Stimulated activated CD4-positive, alpha-beta T cell treated with anti-CD3 and anti-CD28 coated beads, Interleukin-4, amount 100 ng/mL, for 1 hour (primary cell): ENCODE measurements around the gene ACO2.

Experiments used
- DNase-seq: peaks from one replicate; pipeline ENCODE4 v3.0.0-alpha.2; 2020

ACO2 gene

DNA sequence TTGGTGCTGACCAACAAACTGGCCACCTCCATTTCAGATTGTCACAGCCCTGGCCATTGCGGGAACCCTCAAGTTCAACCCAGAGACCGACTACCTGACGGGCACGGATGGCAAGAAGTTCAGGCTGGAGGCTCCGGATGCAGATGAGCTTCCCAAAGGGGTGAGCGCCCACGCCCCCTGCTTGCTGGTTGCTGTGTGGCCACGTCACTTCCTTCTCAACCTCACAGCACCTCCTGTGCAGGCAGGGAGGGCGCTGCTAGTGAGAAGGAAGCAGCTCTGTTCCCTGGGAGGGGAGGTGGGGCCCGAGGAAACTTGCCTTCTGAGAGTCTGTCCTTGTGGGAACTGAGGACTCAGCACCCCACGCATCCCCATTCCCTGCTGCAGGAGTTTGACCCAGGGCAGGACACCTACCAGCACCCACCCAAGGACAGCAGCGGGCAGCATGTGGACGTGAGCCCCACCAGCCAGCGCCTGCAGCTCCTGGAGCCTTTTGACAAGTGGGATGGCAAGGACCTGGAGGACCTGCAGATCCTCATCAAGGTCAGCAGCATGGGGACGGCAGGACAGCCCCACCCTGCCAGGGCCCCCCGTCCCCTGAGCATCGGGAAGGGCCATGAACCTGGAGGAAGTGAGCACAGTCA is 56.0 kb downstream of the ACO2 start:
- peak; percentile 65 for DNase-seq

DNA sequence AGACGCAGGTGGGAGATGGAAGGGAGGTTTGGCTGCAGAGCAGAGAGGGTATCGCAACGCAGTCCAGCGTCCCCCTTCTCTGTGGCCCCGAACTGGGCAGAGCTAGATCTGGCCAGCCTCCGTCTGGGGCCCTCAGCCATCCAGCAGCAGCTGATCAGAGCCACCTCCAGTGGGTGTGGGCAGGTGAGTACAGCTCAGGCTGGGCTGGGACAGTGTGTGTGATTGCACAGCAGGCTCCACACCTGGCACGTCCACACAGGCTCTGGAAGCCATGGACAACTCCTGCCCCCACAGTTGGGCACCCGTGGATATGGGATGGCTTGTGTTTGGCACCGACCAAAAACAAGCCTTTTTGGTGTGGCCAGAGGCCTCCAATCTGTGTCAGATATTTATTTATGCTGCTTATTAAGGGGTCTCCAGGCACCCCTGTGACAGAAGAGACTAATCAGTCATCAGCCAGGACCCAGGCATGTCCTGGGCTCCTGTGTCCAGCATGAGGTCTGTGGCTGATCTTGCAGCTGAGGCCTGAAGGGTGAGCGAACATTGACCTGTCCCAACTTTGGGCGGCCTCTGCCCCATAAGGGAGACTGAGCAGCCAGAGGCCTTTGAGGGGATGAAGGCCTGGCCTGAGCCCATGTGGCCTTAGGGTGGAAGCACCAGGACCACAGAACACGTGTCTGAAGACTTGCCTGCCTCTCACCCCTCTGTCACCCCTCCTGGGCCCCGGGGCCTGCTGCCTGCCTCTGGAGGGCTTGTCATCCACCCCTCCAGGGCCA is 56.7 kb downstream of the ACO2 start:
- no peak for DNase-seq

DNA sequence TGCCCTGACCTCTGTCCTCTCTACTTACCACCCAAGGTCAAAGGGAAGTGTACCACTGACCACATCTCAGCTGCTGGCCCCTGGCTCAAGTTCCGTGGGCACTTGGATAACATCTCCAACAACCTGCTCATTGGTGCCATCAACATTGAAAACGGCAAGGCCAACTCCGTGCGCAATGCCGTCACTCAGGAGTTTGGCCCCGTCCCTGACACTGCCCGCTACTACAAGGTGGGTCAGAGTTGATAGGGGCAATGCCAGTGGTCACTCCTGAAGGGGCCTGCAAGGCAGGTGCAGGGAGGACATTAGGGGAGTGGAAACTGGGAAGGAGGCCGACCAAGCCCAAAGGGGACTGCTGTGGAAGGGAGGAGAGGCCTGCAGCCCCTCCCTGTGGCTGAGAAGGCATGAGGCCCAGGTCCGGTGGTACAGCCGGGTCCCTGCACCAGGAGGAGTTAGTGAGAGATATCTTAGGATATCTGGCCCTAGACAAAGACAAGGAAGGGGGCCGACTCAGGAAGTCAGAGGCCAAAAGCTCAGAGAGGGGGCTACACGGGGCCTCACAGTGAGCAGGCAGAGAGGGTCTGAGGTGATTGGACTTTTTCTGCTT is 57.4 kb downstream of the ACO2 start:
- no peak for DNase-seq

DNA sequence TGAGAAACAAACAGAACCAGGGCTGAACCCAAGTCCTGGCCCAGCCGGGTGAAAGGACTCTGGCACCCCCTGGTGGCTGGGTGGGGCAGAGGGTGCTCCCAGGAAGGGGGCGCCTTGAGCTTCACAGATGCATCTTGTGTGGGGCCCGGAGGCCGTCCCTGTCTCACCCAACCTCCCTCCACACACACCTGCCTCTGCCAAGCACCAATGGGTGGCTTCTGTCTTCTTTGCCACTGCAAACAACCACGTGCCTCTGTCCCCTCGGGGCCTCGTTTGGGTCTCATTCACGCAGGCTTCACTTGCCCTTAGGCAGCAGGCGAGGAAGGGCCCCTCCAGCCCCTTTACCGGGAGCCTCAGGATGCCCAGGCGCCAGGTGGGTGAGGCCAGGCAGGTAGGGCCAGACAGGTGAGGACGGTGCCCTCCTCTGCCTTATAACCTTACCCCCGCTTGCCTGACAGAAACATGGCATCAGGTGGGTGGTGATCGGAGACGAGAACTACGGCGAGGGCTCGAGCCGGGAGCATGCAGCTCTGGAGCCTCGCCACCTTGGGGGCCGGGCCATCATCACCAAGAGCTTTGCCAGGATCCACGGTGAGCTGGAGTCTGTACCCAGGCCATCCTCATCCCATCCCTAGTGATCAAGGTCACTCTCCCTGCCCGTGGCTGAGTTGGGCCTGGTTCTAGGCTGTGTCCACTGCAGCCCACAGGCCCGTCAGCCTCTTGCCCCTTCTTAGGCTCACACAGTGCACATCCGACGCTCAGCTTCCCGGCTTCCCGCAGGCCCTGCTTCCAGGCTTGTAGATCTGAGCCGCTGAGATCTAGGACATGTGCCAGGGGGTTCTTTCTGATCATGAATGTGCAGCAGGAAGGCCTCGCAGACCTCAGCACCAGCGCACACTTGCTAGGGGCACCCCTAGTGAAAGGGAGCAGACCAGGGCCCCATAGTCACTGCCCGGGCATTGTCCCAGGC is 58.2 kb downstream of the ACO2 start:
- DNase-seq, result peak; percentile 72

DNA sequence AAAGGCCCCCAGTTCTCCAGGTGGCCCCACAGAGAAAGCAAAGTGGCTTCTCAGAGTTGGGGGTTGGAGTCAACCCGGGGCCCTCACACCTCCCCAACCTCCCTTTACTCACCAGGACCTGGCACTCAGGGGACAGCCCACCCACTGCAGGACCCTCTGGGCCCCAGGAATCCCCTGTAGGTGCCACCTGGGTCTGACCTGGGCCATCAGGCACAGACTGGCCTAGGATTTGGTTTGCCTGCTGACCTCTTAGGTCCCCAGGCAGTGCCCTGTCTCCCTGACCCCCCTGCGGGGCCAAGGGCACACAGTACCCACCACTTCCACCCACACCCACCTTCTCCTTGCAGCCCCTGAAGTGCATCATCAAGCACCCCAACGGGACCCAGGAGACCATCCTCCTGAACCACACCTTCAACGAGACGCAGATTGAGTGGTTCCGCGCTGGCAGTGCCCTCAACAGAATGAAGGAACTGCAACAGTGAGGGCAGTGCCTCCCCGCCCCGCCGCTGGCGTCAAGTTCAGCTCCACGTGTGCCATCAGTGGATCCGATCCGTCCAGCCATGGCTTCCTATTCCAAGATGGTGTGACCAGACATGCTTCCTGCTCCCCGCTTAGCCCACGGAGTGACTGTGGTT is 59.3 kb downstream of the ACO2 start:
- DNase-seq, result no peak

DNA sequence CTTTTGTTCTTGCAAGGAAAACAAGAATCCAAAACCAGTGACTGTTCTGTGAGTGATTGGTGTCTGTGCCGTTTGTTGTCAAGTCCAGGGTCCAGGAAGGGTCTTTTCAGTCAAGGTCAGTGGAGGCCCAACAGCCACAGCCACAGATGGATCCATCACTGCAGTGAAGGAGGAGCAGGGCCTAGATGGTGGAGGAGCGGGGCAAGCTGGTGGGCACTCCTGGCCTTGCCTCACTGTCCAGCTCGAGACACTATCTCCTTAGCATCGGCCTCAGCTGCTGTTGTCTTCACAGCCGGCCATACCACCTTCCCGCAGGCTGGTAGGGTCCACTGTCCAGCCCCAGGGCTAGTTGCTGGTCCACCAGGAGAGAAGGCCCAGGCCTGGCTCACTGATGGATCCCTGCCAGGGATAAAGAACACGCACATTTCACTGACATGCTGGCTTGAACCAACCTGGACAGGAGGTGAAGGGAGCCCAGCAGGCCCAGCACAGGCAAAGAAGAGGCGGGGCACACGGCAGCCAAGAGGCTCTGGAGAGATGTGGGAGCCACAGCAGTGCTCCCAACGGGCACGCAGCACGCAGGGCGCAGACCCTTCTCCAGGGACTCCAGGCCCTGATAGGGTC is 60.1 kb downstream of the ACO2 start:
- DNase-seq, result no peak

DNA sequence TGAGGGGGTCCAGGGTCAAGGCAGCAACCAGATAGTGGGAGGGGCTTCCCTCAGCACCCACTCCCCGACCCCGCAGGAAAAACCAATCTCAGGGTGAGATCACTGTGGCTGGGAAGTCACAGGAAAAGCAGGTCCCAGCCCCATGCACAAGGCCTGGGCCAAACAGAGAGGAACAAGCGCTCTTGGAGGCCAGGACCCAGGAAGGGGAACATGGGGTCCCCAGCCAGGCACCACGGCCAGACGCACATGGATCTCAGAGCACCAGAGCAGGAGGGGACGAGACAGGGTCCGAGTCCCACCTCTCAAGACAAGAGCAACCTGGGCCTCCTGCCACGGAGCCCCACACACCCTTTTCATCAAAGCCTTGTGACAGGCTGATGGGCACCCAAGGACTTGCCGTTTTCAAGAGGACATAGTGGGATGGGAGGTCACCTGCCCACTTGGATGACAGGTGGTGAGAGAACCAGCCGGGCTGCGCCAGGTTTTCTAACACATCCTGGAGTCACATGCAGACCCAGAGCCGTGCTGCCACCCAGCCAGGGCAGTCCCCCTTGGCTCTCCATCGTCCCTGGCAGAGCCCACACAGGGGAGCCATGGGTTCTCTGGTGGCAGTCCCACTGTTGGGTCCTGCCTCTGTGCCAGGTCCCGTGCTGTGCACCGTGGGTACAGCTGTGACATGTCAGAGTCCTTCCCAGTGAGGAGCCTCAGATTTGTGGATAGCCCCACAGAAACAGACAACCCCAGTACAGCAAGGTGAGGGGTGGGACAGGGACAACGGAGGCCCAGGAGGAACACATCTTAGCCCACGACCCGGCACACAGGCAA is 62.2 kb downstream of the ACO2 start:
- DNase-seq, result no peak

DNA sequence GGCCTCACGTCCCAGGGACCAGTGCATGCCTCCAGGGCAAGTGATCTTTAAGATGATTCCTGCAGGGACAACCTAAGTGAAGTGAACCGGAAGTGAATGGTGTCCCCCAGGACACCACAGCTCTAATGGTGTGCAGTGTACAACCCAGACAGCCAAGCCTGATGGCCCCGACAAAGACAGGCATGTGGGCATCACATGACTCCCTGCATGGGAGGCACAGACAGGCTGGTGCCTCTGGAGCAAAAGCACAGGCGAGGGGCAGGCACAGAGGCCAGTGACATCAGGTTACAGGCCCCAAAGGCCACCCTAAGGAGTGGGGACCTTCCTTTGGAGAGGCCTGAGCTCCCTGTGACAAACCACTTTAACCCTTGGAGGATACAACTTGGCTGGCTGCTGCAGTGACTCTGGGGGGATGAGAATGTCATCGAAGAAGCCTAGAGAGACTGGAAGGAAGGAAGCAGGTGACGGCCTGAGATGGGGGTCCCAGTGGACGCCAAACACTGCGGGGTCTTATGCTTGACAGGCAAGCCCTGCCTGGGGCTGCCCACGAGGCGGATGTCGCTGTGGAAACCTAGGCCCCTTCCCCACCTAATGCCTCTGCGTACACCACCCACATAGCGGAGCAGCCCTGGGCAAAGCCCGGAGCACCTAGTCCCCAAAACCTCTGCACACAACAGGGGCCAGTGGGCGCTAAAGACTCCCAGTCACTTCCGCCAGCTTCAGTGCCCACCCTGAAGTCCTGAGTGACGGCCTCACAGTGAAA is 63.0 kb downstream of the ACO2 start:
- no peak for DNase-seq

DNA sequence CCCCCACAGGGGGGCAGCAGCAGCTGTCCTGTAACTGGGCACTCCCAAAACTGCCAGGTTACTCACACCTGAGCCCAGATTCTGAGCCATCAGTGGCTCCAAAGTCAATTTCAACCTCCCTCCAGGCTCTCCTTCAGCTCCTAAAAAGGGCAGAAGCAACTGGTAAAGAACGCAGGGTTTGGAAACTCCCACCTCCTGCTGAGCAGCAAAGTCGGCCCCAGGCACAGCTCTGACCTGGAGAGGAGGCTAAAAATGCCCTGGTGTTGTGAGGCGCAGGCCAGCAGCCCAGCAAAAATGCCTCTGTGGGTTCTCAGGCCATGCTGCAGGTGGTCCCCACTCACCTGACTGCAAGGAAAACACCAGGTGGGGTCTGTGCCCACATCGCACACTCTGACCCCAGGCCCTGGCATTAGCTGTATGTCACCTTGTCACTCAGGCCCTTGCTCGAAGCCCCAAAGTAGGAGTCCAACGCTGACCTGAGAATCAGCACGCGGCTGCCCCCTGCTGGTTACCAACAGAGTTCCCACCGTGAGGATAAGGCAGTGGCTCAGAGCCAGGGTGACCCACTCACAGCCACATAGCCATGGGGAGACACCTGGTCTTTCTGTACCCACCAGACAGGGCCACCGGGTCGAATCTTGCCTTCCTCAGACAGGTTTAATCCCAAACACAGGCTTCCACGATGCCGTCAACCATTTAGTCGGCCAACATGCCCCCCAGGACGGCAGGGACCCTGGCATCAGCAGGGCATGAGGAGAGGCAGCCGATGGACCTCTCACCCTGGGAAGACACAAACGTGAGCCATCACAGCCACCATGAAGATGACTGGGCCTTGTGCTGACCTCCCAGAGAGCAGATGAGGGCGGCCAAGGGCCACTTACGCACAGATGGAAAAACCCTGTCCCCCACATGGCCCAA is 64.2 kb downstream of the ACO2 start:
- DNase-seq, result peak; percentile 69

DNA sequence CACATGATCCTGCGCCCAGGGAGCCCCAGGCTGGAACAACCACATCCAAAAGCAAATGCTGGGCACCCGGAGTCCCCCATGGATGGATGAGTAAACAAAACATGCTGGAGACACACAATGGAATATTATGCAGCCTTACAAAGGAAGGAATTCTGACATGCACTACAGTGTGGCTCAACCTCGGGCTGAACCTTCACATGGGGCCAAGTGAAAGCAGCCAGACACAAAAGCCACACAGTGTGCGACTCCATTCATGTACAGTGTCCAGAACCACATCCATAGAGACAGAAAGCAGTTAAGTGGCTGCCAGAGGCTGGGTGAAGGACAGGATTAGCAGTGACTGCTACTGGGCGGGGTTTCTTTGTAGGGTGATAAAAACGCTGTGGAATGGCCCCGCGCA is 65.3 kb downstream of the ACO2 start:
- no peak for DNase-seq

DNA sequence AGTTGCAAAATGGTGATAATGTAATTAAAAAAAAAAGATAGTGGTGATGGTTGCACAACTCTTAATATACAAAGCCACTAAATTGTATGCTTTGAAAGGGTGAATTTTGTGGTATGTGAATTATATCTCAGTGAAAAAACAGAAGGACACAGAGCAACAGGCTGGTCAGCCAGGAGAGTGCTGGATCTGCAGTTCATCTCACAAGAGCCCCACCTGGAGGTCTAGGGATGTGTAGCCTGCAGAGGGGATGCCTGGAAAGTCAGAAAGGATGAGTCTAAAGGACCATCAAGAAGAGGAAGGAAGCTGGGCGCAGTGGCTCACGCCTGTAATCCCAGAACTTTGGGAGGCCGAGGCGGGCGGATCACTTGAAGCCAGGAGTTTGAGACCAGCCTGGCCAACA is 66.3 kb downstream of the ACO2 start:
- DNase-seq, result no peak

DNA sequence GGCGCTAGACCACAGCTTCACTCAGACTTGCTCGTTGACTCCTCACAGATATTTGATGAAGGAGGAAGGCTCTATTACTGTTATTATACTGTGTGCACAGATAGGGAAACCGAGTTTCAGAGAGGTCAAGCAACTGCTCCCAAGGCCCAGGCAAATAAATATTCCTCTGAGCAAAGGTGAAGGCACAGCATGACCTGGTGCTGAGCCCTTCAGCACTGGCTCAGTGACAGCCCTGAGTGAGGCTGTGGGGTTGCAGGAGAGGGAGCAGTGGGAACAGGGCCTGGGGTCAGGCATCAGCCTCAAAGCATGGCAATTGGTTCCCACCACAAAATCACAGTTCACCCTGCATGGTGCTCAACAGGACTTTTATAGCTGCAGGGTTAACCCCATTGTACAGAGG is 68.3 kb downstream of the ACO2 start:
- DNase-seq, result no peak

DNA sequence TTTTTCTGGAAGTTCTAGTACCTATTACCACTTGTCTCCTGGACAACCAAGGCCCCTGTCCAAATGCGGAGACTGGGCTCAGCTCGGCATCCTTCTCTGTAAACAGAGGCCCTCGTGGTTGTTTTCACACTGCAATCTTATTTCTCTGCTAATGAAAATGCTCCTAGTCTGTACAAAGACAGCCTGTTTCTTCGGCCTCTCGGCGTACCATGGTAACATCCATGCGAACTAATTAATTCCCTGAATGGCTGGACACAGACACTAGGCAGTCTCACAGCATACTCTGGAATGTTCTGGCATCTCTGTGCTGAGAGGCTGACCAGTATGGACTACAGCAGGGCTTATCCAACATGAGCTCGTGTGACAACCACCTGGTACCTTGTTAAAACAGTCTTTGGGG is 69.7 kb downstream of the ACO2 start:
- DNase-seq, result no peak

DNA sequence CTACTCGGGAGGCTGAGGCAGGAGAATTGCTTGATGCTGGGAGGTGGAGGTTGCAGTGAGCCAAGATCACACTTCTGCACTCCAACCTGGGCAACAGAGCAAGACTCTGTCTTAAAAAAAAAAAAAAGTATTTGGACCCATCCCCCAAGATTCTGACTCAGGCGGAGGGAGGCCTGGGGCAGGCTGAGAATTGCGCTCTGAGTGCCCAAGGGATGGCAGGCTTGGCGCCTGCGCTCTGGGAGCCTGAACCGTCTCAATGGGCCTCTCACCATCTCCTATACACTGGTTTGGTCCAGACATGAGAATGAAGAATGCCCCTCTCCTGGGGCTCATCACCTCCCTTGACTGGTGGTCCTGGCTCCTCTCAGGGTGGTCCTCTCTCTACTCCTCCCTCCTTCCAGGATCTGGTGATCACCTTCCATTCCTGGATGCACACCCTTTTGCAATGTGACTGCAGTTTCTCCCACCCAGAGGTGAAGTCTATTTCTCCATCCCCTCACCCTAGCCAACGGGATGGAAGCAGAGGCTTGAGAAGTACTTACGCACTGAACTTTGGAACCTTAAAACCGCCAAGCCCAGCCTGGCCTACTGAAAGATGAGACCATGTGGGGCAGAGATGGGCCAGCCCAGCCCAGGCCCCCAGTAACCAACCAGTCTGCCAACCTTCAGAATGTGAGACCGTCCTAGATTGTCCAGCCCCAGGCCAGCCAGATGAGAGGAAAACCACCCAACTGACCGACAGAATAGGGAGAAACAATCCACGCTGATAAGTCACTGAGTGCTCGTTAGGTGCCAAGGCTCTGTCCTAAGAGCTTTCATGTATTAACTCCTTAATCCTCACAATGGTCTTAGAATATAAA is 70.5 kb downstream of the ACO2 start:
- DNase-seq, result no peak

DNA sequence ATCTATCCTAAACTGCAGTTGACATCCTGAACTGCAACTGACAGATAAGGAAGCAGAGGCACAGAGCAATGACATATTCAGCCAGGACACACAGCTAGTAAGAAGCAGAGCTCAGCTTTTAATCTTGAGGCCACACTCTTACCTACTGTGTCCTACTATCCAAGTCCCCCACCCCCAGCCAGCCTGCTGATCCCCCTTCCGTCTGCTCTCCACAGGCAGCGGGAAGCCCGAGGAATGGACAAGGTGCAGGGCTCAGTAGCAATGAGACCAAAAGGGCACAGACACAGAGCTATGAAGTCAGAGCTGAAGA is 71.0 kb downstream of the ACO2 start:
- no peak for DNase-seq

DNA sequence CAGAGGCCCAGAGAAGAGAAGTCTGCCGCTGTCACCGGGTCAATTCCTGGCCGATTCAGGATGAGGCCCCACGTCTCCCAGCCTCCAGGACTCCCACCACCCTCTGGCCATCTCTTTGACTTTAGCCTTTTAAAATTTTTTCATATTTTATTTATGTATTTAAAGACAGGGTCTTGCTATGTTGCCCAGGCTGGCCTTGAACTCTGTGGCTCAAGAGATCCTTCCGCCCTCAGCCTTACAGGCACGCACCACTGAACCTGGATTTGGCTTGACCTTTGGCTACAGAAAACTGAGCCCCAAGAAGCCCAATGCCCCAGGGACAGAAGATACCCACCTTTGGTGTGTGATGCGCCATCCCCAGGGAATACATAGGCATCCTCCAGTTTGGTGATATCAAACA is 71.4 kb downstream of the ACO2 start:
- DNase-seq, result no peak

DNA sequence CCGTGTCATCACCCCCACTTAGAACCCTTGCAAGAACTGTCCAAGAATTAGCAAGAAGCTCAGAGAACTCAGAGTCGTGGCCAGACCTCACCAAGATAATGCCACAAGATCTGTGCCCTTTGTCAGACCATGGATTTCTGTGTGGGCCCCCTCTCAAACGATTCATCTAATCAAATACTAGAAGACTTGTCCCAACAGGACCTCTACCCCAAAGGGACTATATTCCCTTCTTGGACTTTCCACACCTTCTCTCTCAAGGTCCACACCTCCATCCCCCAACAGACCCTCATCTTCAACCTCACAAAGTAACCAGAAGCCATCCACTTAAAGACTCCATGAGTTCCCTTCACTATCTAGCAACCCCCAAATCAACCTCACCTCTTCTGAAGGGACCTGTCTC is 72.6 kb downstream of the ACO2 start:
- DNase-seq, result no peak

DNA sequence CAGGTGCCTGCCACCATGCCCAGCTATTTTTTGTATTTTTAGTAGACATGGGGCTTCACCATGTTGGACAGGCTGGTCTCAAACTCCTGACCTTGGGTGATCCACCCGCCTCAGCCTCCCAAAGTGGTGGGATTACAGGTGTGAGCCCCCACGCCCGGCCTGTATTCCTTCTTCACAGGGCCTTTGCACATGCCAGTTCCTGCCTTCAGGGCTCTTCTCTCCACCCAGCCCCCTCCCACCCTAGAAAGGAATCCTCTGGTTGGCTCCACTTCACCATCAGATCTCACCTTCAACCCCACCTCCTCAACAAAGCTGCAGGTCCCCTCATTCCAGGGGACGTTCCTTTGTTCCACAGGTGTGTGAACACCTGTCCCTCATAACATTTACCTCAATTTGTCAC is 73.3 kb downstream of the ACO2 start:
- no peak for DNase-seq
